HepG2 (cell line): ENCODE measurements around the gene PRR23E.

Experiments
- CHD2 ChIP-seq: IDR thresholded peaks from 2 replicates; pipeline ENCODE4 v1.6.1; 2011; ENCODE audit warnings: low read depth, low read length, improper control_type of control experiment
- FIP1L1 ChIP-seq: fragments of 200-400 bp; formaldehyde crosslinking; IDR thresholded peaks from 2 replicates; pipeline ENCODE4 v1.6.1; 2018; ENCODE audit warnings: low read depth, mild to moderate bottlenecking, low read length, moderate library complexity, borderline replicate concordance; ENCODE audit not compliant: insufficient read depth
- KDM5B ChIP-seq: sonication (generic); formaldehyde crosslinking; IDR thresholded peaks from 2 replicates; pipeline ENCODE4 v1.4.0; 2020; ENCODE audit warnings: missing genetic modification reagents, mild to moderate bottlenecking, borderline replicate concordance
- PHF20 ChIP-seq: sonication (generic); formaldehyde crosslinking; IDR thresholded peaks from 2 replicates; pipeline ENCODE4 v1.5.0; 2020; ENCODE audit warnings: mild to moderate bottlenecking, missing genetic modification reagents
- TF ChIP-seq, protein P1 (sequence below), 2 experiments: IDR thresholded peaks; 2 replicates each; pipeline ENCODE4 v1.6.1; 2011 to 2012; ENCODE audit warnings: low read length in 2 of 2, borderline replicate concordance in 1 of 2, low read depth in 1 of 2, mild to moderate bottlenecking in 1 of 2, moderate library complexity in 1 of 2
- TF ChIP-seq, protein P2 (sequence below): sonication (generic); formaldehyde crosslinking; IDR thresholded peaks from 2 replicates; pipeline ENCODE4 v1.5.1; 2020; ENCODE audit warnings: mild to moderate bottlenecking, missing genetic modification reagents, moderate library complexity

DNA sequence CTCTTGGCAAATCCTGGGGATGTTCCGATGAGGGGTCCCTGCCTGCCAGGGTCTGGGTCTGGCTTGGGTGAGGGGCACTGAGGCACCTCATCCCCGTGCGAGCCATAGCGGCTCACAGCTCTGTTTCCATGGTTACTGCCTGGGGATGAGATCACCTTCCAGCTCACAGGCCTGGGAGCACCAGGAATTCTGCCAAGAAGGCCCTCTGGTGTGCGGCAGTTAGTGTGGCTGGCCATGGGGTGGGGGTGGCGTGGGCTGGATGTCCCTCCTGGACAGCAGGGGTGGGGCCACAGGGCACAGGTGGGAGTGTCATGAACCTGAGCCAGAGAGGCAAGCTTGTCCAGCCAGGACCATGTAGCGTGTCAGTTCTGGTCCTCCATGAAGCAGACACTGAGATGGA lies 22.1 kb upstream of the PRR23E start:
- TF ChIP-seq CHD2 (no peak), PHF20 (CRISPR knock-in tag) (no peak), KDM5B (CRISPR knock-in tag) (no peak), FIP1L1 (no peak)
- TF ChIP-seq, protein P1, sequence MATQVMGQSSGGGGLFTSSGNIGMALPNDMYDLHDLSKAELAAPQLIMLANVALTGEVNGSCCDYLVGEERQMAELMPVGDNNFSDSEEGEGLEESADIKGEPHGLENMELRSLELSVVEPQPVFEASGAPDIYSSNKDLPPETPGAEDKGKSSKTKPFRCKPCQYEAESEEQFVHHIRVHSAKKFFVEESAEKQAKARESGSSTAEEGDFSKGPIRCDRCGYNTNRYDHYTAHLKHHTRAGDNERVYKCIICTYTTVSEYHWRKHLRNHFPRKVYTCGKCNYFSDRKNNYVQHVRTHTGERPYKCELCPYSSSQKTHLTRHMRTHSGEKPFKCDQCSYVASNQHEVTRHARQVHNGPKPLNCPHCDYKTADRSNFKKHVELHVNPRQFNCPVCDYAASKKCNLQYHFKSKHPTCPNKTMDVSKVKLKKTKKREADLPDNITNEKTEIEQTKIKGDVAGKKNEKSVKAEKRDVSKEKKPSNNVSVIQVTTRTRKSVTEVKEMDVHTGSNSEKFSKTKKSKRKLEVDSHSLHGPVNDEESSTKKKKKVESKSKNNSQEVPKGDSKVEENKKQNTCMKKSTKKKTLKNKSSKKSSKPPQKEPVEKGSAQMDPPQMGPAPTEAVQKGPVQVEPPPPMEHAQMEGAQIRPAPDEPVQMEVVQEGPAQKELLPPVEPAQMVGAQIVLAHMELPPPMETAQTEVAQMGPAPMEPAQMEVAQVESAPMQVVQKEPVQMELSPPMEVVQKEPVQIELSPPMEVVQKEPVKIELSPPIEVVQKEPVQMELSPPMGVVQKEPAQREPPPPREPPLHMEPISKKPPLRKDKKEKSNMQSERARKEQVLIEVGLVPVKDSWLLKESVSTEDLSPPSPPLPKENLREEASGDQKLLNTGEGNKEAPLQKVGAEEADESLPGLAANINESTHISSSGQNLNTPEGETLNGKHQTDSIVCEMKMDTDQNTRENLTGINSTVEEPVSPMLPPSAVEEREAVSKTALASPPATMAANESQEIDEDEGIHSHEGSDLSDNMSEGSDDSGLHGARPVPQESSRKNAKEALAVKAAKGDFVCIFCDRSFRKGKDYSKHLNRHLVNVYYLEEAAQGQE (IDR thresholded peaks at IDR 0.05; ENCODE audit: borderline replicate concordance in 1 of 2, low read depth in 1 of 2, low read length in 2 of 2), result no peak
- TF ChIP-seq, protein P2, sequence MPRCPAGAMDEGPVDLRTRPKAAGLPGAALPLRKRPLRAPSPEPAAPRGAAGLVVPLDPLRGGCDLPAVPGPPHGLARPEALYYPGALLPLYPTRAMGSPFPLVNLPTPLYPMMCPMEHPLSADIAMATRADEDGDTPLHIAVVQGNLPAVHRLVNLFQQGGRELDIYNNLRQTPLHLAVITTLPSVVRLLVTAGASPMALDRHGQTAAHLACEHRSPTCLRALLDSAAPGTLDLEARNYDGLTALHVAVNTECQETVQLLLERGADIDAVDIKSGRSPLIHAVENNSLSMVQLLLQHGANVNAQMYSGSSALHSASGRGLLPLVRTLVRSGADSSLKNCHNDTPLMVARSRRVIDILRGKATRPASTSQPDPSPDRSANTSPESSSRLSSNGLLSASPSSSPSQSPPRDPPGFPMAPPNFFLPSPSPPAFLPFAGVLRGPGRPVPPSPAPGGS, result no peak
